HEK293 (cell line): ENCODE measurements around the gene SELENOF.

ENCODE experiments used
- EGR2 ChIP-seq: fragments of 450-650 bp; formaldehyde crosslinking; IDR thresholded peaks from 2 replicates; pipeline ENCODE4 v1.5.1; 2016; ENCODE audit warnings: low read depth, missing biosample characterization, missing genetic modification characterization
- ZNF423 ChIP-seq: fragments of 450-650 bp; formaldehyde crosslinking; IDR thresholded peaks from 2 replicates; pipeline ENCODE4 v1.5.1; 2016; ENCODE audit warnings: missing biosample characterization, missing genetic modification characterization
- ZNF639 ChIP-seq: fragments of 450-650 bp; formaldehyde crosslinking; IDR thresholded peaks from 2 replicates; pipeline ENCODE4 v1.5.1; 2016; ENCODE audit warnings: missing biosample characterization, missing genetic modification characterization
- TF ChIP-seq, protein P1 (sequence below): fragments of 450-650 bp; formaldehyde crosslinking; IDR thresholded peaks from 2 replicates; pipeline ENCODE4 v1.5.1; 2016; ENCODE audit warnings: missing biosample characterization, missing genetic modification characterization
- TF ChIP-seq, protein P2 (sequence below): fragments of 450-650 bp; formaldehyde crosslinking; IDR thresholded peaks from 2 replicates; pipeline ENCODE4 v1.5.1; 2017; ENCODE audit warnings: missing biosample characterization, missing genetic modification characterization

DNA sequence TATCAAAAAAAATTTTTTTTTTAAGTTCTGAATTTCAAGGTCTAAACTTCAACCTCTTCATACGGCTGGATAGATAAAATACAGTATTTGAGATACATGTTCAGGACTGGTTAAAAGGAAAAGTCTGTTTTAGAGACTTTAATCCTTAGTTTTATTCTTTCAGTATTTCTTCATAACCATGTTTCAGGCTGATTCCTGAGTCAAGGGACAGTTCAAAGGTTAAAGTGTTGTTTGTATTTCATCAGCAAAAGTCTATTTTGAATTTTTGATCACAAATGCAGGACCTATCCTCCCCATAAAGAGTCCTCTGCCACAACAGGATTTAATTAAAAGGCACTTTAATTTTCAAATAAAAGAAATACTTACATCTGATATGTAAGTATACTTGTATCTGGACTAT is 53.5 kb downstream of the SELENOF start:
- TF ChIP-seq, protein P1, sequence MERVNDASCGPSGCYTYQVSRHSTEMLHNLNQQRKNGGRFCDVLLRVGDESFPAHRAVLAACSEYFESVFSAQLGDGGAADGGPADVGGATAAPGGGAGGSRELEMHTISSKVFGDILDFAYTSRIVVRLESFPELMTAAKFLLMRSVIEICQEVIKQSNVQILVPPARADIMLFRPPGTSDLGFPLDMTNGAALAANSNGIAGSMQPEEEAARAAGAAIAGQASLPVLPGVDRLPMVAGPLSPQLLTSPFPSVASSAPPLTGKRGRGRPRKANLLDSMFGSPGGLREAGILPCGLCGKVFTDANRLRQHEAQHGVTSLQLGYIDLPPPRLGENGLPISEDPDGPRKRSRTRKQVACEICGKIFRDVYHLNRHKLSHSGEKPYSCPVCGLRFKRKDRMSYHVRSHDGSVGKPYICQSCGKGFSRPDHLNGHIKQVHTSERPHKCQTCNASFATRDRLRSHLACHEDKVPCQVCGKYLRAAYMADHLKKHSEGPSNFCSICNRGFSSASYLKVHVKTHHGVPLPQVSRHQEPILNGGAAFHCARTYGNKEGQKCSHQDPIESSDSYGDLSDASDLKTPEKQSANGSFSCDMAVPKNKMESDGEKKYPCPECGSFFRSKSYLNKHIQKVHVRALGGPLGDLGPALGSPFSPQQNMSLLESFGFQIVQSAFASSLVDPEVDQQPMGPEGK = no peak
- TF ChIP-seq ZNF639 (tag by site-specific recombination) (no peak), EGR2 (tag by site-specific recombination) (no peak), ZNF423 (tag by site-specific recombination) (no peak)
- TF ChIP-seq, protein P2, sequence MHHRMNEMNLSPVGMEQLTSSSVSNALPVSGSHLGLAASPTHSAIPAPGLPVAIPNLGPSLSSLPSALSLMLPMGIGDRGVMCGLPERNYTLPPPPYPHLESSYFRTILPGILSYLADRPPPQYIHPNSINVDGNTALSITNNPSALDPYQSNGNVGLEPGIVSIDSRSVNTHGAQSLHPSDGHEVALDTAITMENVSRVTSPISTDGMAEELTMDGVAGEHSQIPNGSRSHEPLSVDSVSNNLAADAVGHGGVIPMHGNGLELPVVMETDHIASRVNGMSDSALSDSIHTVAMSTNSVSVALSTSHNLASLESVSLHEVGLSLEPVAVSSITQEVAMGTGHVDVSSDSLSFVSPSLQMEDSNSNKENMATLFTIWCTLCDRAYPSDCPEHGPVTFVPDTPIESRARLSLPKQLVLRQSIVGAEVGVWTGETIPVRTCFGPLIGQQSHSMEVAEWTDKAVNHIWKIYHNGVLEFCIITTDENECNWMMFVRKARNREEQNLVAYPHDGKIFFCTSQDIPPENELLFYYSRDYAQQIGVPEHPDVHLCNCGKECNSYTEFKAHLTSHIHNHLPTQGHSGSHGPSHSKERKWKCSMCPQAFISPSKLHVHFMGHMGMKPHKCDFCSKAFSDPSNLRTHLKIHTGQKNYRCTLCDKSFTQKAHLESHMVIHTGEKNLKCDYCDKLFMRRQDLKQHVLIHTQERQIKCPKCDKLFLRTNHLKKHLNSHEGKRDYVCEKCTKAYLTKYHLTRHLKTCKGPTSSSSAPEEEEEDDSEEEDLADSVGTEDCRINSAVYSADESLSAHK (tag by site-specific recombination) = no peak
